Measurements from ENCODE around the gene GOLPH3. TPM values are rescaled to one million over a fixed set of nuclear protein-coding genes. Genes with fewer than 3 reads are reported as not detected.
"Not testable (repeated sequence)": the region's sequence is repeated elsewhere in the genome, so short reads cannot be mapped to it uniquely, and the experiment has no call there.

GOLPH3 gene
- total RNA-seq, 1 experiment from 2014 or later: 88.3 TPM

GRCh38 chr5:32172186-32172911 lies 1.8 kb downstream of the GOLPH3 start:
- not testable (repeated sequence) for DNase-seq (ENCODE audit: extremely low read depth, low read depth)

- no peak for DNase-seq (ENCODE audit: extremely low read depth, low read depth)
Observed at GRCh38 chr5:32170303-32171151, 3.6 kb downstream of the GOLPH3 start.

- no peak for DNase-seq (ENCODE audit: extremely low read depth, low read depth)
Observed at GRCh38 chr5:32168460-32169033, 5.6 kb downstream of the GOLPH3 start.

GRCh38 chr5:32165597-32165996 lies 8.5 kb downstream of the GOLPH3 start:
- no peak for DNase-seq (ENCODE audit: extremely low read depth, low read depth)

GRCh38 chr5:32163785-32164184 lies 10.3 kb downstream of the GOLPH3 start:
- DNase-seq (ENCODE audit: extremely low read depth, low read depth): no peak

- DNase-seq (ENCODE audit: extremely low read depth, low read depth): no peak
Observed at GRCh38 chr5:32163053-32163452, 11.1 kb downstream of the GOLPH3 start.

GRCh38 chr5:32160228-32160627 lies 13.9 kb downstream of the GOLPH3 start:
- DNase-seq (ENCODE audit: extremely low read depth, low read depth): no peak

- DNase-seq (ENCODE audit: extremely low read depth, low read depth): no peak
Observed at GRCh38 chr5:32159328-32160072, 14.6 kb downstream of the GOLPH3 start.

- no peak for DNase-seq (ENCODE audit: extremely low read depth, low read depth)
Observed at GRCh38 chr5:32158679-32158975, 15.5 kb downstream of the GOLPH3 start.

GRCh38 chr5:32157078-32157477 lies 17.0 kb downstream of the GOLPH3 start:
- no peak for DNase-seq (ENCODE audit: extremely low read depth, low read depth)

GRCh38 chr5:32156635-32157034 lies 17.5 kb downstream of the GOLPH3 start:
- no peak for DNase-seq (ENCODE audit: extremely low read depth, low read depth)

GRCh38 chr5:32155211-32155610 lies 18.9 kb downstream of the GOLPH3 start:
- no peak for DNase-seq (ENCODE audit: extremely low read depth, low read depth)

- DNase-seq (ENCODE audit: extremely low read depth, low read depth): no peak
Observed at GRCh38 chr5:32153723-32154122, 20.4 kb downstream of the GOLPH3 start.

GRCh38 chr5:32151198-32151597 lies 22.9 kb downstream of the GOLPH3 start:
- no peak for DNase-seq (ENCODE audit: extremely low read depth, low read depth)

GRCh38 chr5:32150366-32150765 lies 23.8 kb downstream of the GOLPH3 start:
- DNase-seq (ENCODE audit: extremely low read depth, low read depth): no peak

- no peak for DNase-seq (ENCODE audit: extremely low read depth, low read depth)
Observed at GRCh38 chr5:32147959-32148358, 26.2 kb downstream of the GOLPH3 start.

- no peak for DNase-seq (ENCODE audit: extremely low read depth, low read depth)
Observed at GRCh38 chr5:32147236-32147635, 26.9 kb downstream of the GOLPH3 start.

- DNase-seq (ENCODE audit: extremely low read depth, low read depth): no peak
Observed at GRCh38 chr5:32145378-32145777, 28.7 kb downstream of the GOLPH3 start.

GRCh38 chr5:32144378-32145207 lies 29.5 kb downstream of the GOLPH3 start:
- DNase-seq (ENCODE audit: extremely low read depth, low read depth): no peak

All from NCI-H460 (cell line).